Middle frontal gyrus (tissue), 1 donor: ENCODE measurements around the gene STEAP1B.

Experiments
- DNase-seq: peaks from one replicate; pipeline ENCODE4 v3.0.0-alpha.2; 2015; ENCODE audit warnings: low spot score; ENCODE audit errors: extremely low spot score

STEAP1B gene

GRCh38 chr7:22373388-22373787 lies 126.6 kb downstream of the STEAP1B start:
- DNase-seq: no peak

- DNase-seq: no peak
Observed at GRCh38 chr7:22372863-22373262, 127.1 kb downstream of the STEAP1B start.

GRCh38 chr7:22371878-22372277 lies 128.1 kb downstream of the STEAP1B start:
- no peak for DNase-seq
